ENCODE results near the gene MEGF11. TPM values are rescaled to one million over a fixed set of nuclear protein-coding genes. Genes with fewer than 3 reads are reported as not detected.
A peak's percentile ranks its signal among the peaks of the same experiment; 100 is the strongest.
"Not testable (repeated sequence)": the region's sequence is repeated elsewhere in the genome, so short reads cannot be mapped to it uniquely, and the experiment has no call there.

The MEGF11 gene
- total RNA-seq, 2 donors from 2014 or later: not detected

DNA sequence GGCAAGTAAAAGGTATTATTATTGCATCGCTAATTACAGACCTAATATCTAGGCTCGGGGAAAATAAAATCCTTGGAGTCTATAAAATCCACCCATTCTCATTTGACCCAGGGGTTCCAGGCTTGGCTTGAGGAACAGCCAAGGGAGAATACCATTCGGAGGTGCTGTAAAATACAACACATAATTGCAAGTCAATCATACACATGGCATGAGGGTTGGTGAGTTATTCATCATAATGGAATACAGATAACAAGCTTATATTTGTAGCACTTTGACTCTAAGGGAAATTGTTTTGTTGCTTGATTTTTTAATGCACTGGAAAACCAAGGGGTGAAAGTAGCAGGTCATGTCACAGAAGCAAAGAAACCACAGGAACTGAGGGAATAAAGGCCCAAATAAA is 23.0 kb upstream of the MEGF11 start:
- H3K27ac ChIP-seq: no peak overlapping the region
- intact Hi-C loops (cut with DNase I): no loop called here
- no peaks in the 10 kb centered on the region for H3K9me3 ChIP-seq
- H3K4me3 ChIP-seq: no peak overlapping the region
- H3K36me3 ChIP-seq: no peaks in the 10 kb centered on the region
- WGBS: 84% methylated on average over 3 of the region's 3 CpGs
- H3K4me1 ChIP-seq (replicated peaks): no peaks in the 10 kb centered on the region
- no peaks in the 10 kb centered on the region for H3K27me3 ChIP-seq (replicated peaks; ENCODE audit: insufficient read depth)
- TF ChIP-seq, protein P1, sequence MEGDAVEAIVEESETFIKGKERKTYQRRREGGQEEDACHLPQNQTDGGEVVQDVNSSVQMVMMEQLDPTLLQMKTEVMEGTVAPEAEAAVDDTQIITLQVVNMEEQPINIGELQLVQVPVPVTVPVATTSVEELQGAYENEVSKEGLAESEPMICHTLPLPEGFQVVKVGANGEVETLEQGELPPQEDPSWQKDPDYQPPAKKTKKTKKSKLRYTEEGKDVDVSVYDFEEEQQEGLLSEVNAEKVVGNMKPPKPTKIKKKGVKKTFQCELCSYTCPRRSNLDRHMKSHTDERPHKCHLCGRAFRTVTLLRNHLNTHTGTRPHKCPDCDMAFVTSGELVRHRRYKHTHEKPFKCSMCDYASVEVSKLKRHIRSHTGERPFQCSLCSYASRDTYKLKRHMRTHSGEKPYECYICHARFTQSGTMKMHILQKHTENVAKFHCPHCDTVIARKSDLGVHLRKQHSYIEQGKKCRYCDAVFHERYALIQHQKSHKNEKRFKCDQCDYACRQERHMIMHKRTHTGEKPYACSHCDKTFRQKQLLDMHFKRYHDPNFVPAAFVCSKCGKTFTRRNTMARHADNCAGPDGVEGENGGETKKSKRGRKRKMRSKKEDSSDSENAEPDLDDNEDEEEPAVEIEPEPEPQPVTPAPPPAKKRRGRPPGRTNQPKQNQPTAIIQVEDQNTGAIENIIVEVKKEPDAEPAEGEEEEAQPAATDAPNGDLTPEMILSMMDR (IDR thresholded peaks at IDR 0.05): no peak
- TF ChIP-seq POLR2A (IDR thresholded peaks at IDR 0.05): no peak
- no peak for TF ChIP-seq POLR2AphosphoS5 (IDR thresholded peaks at IDR 0.05)
- no peak for DNase-seq (ENCODE audit: low spot score)

DNA sequence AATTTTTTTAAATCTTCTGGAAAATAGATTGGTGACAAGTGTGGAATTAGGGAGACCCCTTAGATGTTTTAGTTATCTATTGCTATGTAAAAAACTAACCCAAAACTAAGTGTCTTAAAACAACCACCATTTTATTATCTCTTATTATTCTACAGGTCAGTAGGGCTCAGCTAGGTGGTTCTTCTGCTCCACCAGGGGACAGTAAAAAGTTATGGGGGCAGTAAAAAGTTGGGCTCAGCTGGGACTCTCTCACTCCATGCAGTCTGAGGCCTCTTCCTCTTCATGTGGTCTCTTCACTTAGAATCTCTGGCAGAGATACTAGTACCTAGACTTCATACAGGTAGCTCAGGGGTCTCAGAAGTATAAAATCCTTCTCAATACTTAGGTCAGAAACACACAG is 21.8 kb upstream of the MEGF11 start:
- no peak overlapping the region for H3K4me3 ChIP-seq
- no peak for TF ChIP-seq POLR2AphosphoS5 (IDR thresholded peaks at IDR 0.05)
- no peak for TF ChIP-seq POLR2A (IDR thresholded peaks at IDR 0.05)
- TF ChIP-seq, protein P1 (IDR thresholded peaks at IDR 0.05): no peak
- DNase-seq (ENCODE audit: low spot score): no peak
- H3K27ac ChIP-seq: no peak overlapping the region
- H3K27me3 ChIP-seq (replicated peaks; ENCODE audit: insufficient read depth): no peaks in the 10 kb centered on the region
- H3K36me3 ChIP-seq: no peaks in the 10 kb centered on the region
- no peaks in the 10 kb centered on the region for H3K4me1 ChIP-seq (replicated peaks)
- intact Hi-C loops (cut with DNase I): no loop called here
- no peaks in the 10 kb centered on the region for H3K9me3 ChIP-seq

DNA sequence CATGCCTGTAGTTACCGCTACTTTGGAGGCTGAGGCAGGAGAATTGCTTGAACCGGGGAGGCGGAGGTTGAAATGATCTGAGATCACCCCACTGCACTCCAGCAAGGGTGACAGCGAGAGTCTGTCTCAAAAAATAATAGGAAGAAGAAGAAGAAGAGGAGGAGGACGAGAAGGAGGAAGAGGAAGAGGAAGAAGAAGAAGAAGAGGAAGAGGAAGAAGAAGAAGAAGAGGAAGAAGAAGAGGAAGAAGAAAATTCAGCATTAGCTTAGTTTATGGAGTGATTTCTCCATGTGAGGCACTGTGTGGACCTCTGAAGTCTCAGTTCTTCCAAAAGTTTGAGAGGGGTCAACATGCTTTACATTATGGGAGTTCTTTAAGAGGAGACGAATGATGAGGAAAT is 17.4 kb upstream of the MEGF11 start:
- Histone ChIP-seq H3K4me1 (replicated peaks) (no peaks in the 10 kb centered on the region), H3K36me3 (no peaks in the 10 kb centered on the region), H3K27me3 (replicated peaks; ENCODE audit: insufficient read depth) (no peaks in the 10 kb centered on the region), H3K27ac (no peak overlapping the region), H3K4me3 (no peak overlapping the region), H3K9me3 (no peaks in the 10 kb centered on the region)
- WGBS: 79% methylated on average over 6 of the region's 6 CpGs
- TF ChIP-seq, protein P1 (IDR thresholded peaks at IDR 0.05): no peak
- no peak for TF ChIP-seq POLR2A (IDR thresholded peaks at IDR 0.05)
- no peak for TF ChIP-seq POLR2AphosphoS5 (IDR thresholded peaks at IDR 0.05)
- no peak for DNase-seq (ENCODE audit: low spot score)
- intact Hi-C loops (cut with DNase I): no loop called here

DNA sequence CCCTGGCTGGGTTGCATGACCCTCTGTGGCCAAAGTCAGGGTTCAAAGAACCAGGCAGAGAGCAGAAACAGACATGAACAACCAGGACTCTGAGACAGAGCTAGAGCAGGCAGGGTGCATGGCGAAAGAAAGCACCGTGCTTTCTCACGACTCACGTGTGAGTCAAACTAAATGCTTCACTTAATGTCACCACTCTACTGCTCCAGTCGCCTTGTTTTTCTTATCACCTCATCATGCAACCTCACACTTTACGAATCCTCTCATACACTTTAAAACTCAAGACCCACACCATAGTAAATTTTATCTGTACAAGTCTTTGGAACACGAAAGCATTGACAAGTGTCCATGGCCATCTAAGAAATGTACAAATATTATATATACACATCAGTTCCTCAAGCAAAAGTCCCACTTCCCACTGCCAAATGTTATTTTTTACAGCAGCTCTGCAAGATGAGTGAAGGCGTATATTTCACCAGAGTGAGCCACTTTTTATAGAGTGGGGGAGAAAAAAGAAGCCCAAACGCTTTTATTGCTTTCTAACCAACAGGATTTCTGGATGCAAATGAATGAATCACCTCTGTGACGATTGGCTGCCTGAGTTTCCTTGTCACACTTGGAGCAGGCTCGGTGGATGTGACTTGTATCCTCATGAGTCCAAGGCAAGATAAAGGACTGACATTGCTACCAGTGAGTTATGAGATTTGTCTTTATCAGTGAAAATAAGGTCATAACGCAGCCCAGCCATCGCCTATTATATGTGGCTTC is 16.0 kb upstream of the MEGF11 start:
- peak; percentile 78 for TF ChIP-seq POLR2AphosphoS5 (IDR thresholded peaks at IDR 0.05)
- TF ChIP-seq, protein P1 (IDR thresholded peaks at IDR 0.05): no peak
- WGBS: 20% methylated on average over 13 of the region's 13 CpGs
- Histone ChIP-seq H3K36me3 (no peaks in the 10 kb centered on the region), H3K27me3 (replicated peaks; ENCODE audit: insufficient read depth) (no peaks in the 10 kb centered on the region), H3K9me3 (no peaks in the 10 kb centered on the region), H3K4me1 (replicated peaks) (no peaks in the 10 kb centered on the region), H3K27ac (no peak overlapping the region), H3K4me3 (no peak overlapping the region)
- intact Hi-C loops (cut with DNase I): no loop called here
- DNase-seq (ENCODE audit: low spot score): peak; percentile 64

DNA sequence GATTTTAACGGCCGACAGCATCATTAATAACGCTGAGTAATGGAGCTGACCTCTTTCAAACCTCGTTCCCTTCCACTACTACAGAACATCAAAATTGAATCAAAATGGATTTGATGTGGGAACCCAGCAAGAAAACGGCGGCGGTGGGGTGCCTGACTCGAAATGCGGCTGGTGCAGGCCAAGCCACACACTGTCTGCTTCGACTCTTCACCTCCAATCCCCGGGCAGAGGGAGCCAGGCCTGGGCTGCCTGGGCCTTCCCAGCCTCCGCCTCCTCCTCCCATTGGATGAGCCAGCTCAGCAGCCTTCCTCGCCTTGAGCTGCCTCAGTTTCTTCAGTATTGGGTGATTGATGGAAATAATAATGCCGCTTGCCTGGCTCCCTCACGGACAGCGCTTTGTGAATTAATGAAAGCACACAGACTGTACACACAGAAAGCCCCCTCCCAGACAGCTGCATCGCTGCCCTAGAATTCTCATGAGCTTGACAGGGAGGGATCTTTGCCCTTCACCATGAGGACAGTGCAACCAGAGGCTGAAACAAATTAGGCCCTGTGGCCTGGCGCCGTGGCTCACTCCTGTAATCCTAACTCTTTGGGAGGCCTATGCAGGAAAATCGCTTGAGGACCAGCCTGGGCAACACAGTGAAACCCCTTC is 11.4 kb upstream of the MEGF11 start:
- TF ChIP-seq POLR2A (IDR thresholded peaks at IDR 0.05) (no peak), POLR2AphosphoS5 (IDR thresholded peaks at IDR 0.05) (no peak)
- TF ChIP-seq, protein P1 (IDR thresholded peaks at IDR 0.05): no peak
- 89% methylated on average over 20 of the region's 20 CpGs for WGBS
- intact Hi-C loops (cut with DNase I): no loop called here
- Histone ChIP-seq H3K9me3 (no peaks in the 10 kb centered on the region), H3K27me3 (replicated peaks; ENCODE audit: insufficient read depth) (no peaks in the 10 kb centered on the region), H3K27ac (no peak overlapping the region), H3K4me1 (replicated peaks) (no peaks in the 10 kb centered on the region), H3K36me3 (no peaks in the 10 kb centered on the region), H3K4me3 (no peak overlapping the region)
- no peak for DNase-seq (ENCODE audit: low spot score)

DNA sequence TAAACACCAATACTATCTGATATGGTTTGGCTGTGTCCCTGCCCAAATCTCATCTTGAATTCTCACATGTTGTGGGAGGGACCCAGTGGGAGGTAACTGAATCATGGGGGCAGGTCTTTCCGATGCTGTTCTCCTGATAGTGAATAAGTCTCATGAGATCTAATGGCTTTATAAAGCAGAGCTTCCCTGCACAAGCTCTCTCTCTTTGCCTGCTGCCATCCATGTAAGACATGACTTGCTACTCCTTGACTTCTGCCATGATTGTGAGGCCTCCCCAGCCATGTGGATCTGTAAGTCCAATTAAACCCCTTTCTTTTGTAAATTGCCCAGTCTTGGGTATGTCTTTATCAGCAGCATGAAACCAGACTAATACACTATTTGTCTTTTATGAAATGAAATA is 9.3 kb upstream of the MEGF11 start:
- H3K9me3 ChIP-seq; H3K4me1 ChIP-seq (replicated peaks); H3K27ac ChIP-seq; H3K36me3 ChIP-seq; H3K4me3 ChIP-seq; intact Hi-C loops (cut with DNase I); H3K27me3 ChIP-seq (replicated peaks; ENCODE audit: insufficient read depth); DNase-seq (ENCODE audit: low spot score): not testable (repeated sequence)
- 100% methylated on average over 1 of the region's 1 CpG for WGBS
